Measurements from ENCODE around the gene GOLGA8N.

Gene GOLGA8N

GRCh38 chr15:32651229-32651837 is 58.1 kb downstream of the GOLGA8N start:
- Histone ChIP-seq H3K4me3 (ENCODE audit: low read length in 2 of 2) (no peak overlapping the region), H3K36me3 (ENCODE audit: control insufficient read depth in 2 of 2, insufficient read depth in 2 of 2, low read length in 2 of 2) (no peaks in the 10 kb centered on the region), H3K27ac (ENCODE audit: low read length) (no peak overlapping the region), H3K4me1 (ENCODE audit: control insufficient read depth, insufficient read depth, low read length) (no peaks in the 10 kb centered on the region), H3K27me3 (ENCODE audit: control insufficient read depth in 1 of 2, insufficient read depth in 2 of 2, low read length in 2 of 2) (no peaks in the 10 kb centered on the region), H3K9ac (ENCODE audit: low read length in 2 of 2) (no peak overlapping the region), H3K9me3 (ENCODE audit: control insufficient read depth in 2 of 2, low read length in 2 of 2) (no peaks in the 10 kb centered on the region)

- Histone ChIP-seq H3K4me3 (ENCODE audit: low read length in 2 of 2) (no peak overlapping the region), H3K36me3 (ENCODE audit: control insufficient read depth in 2 of 2, insufficient read depth in 2 of 2, low read length in 2 of 2) (no peaks in the 10 kb centered on the region), H3K4me1 (ENCODE audit: control insufficient read depth, insufficient read depth, low read length) (no peaks in the 10 kb centered on the region), H3K27me3 (ENCODE audit: control insufficient read depth in 1 of 2, insufficient read depth in 2 of 2, low read length in 2 of 2) (no peaks in the 10 kb centered on the region), H3K9ac (ENCODE audit: low read length in 2 of 2) (no peak overlapping the region), H3K9me3 (ENCODE audit: control insufficient read depth in 2 of 2, low read length in 2 of 2) (no peaks in the 10 kb centered on the region), H3K27ac (ENCODE audit: low read length) (no peak overlapping the region)
Observed at GRCh38 chr15:32652178-32652577, 58.9 kb downstream of the GOLGA8N start.

- Histone ChIP-seq H3K9me3 (ENCODE audit: control insufficient read depth in 2 of 2, low read length in 2 of 2) (no peaks in the 10 kb centered on the region), H3K9ac (ENCODE audit: low read length in 2 of 2) (no peak overlapping the region), H3K4me3 (ENCODE audit: low read length in 2 of 2) (no peak overlapping the region), H3K27ac (ENCODE audit: low read length) (no peak overlapping the region), H3K4me1 (ENCODE audit: control insufficient read depth, insufficient read depth, low read length) (peaks cover 12% of the 10 kb centered on the region), H3K36me3 (ENCODE audit: control insufficient read depth in 2 of 2, insufficient read depth in 2 of 2, low read length in 2 of 2) (no peaks in the 10 kb centered on the region), H3K27me3 (ENCODE audit: control insufficient read depth in 1 of 2, insufficient read depth in 2 of 2, low read length in 2 of 2) (no peaks in the 10 kb centered on the region)
Observed at GRCh38 chr15:32656091-32656490, 62.8 kb downstream of the GOLGA8N start.

- no peaks in the 10 kb centered on the region for H3K27me3 ChIP-seq (ENCODE audit: control insufficient read depth in 1 of 2, insufficient read depth in 2 of 2, low read length in 2 of 2)
- peaks cover 12% of the 10 kb centered on the region for H3K4me1 ChIP-seq (ENCODE audit: control insufficient read depth, insufficient read depth, low read length)
- no peak overlapping the region for H3K9ac ChIP-seq (ENCODE audit: low read length in 2 of 2)
- H3K4me3 ChIP-seq (ENCODE audit: low read length in 2 of 2): no peak overlapping the region
- H3K27ac ChIP-seq (ENCODE audit: low read length): no peak overlapping the region
- no peaks in the 10 kb centered on the region for H3K9me3 ChIP-seq (ENCODE audit: control insufficient read depth in 2 of 2, low read length in 2 of 2)
- H3K36me3 ChIP-seq (ENCODE audit: control insufficient read depth in 2 of 2, insufficient read depth in 2 of 2, low read length in 2 of 2): no peaks in the 10 kb centered on the region
Observed at GRCh38 chr15:32656496-32656895, 63.2 kb downstream of the GOLGA8N start.
